B cell (primary cell): ENCODE data around the gene TMBIM4. TPM values are rescaled to one million over a fixed set of nuclear protein-coding genes. Genes with fewer than 3 reads are reported as not detected.
A peak's percentile ranks its signal among the peaks of the same experiment; 100 is the strongest.

Source experiments
- ATAC-seq: fragments of 200-7000 bp; cut with Tn5 transposase; one replicate; pipeline ENCODE4 v1.10.0; 2021; ENCODE audit warnings: low read depth, mild to moderate bottlenecking, moderate number of reproducible peaks, moderate library complexity
- CTCF ChIA-PET: fragments of 350-600 bp; sonication (Branson Sonifier 250); formaldehyde crosslinking; loops from one replicate; lab custom pipeline; 2021; ENCODE audit warnings: antibody characterized with exemption, inconsistent platforms; lab: Charles Lee
- POLR2A ChIA-PET: fragments of 350-600 bp; sonication (Branson Sonifier 250); formaldehyde crosslinking; loops from one replicate; lab custom pipeline; 2021; ENCODE audit warnings: antibody characterized with exemption; lab: Charles Lee
- DNase-seq: peaks from one replicate; pipeline ENCODE4 v3.0.0; 2013
- H2AFZ ChIP-seq: 2 replicates; pipeline ENCODE4 v1.6.1; 2012; ENCODE audit warnings: mild to moderate bottlenecking, low read depth, low read length; ENCODE audit not compliant: insufficient read depth, poor library complexity, severe bottlenecking
- H3K27ac ChIP-seq, 2 donors: 1 replicate in 1 of 2; 2 replicates in 1 of 2; pipeline ENCODE4 v1.5.1; 2012 to 2013; ENCODE audit warnings: low read length in 2 of 2, mild to moderate bottlenecking in 2 of 2, moderate library complexity in 1 of 2
- H3K27me3 ChIP-seq, 4 experiments: fragments of 200-600 bp in 1 of 4; sonication (generic) in 1 of 4; replicated peaks in 1 of 4; 1 replicate in 2 of 4; 2 replicates in 2 of 4; pipeline versions ENCODE4 v1.6.1 to v1.7.0; 2013 to 2016; ENCODE audit warnings: low read length in 3 of 4, mild to moderate bottlenecking in 2 of 4, mixed read lengths in 1 of 4, moderate library complexity in 1 of 4; ENCODE audit not compliant: insufficient read depth in 4 of 4, control insufficient read depth in 3 of 4; ENCODE audit errors: control extremely low read depth in 1 of 4
- H3K36me3 ChIP-seq, 2 experiments: replicated peaks in 1 of 2; 1 replicate in 1 of 2; 2 replicates in 1 of 2; pipeline versions ENCODE4 v1.6.1 to v1.7.1; 2013; ENCODE audit warnings: low read length in 1 of 2; ENCODE audit not compliant: insufficient read depth in 2 of 2, control insufficient read depth in 1 of 2; ENCODE audit errors: control extremely low read depth in 1 of 2, extremely low read depth in 1 of 2
- H3K4me1 ChIP-seq, 2 donors: fragments of 200-600 bp in 1 of 2; sonication (generic) in 1 of 2; 1 replicate in 1 of 2; 2 replicates in 1 of 2; pipeline versions ENCODE4 v1.5.1 to v1.6.1; 2013 to 2017; ENCODE audit warnings: low read length in 2 of 2; ENCODE audit not compliant: control insufficient read depth in 2 of 2, insufficient read depth in 2 of 2
- H3K4me2 ChIP-seq: replicated peaks from 2 replicates; pipeline ENCODE3; 2012; ENCODE audit warnings: mild to moderate bottlenecking, low read depth, low read length; ENCODE audit not compliant: poor library complexity, severe bottlenecking
- H3K4me3 ChIP-seq, 5 experiments: fragments of 200-600 bp in 1 of 5; sonication (generic) in 1 of 5; 1 replicate in 3 of 5; 2 replicates in 2 of 5; pipeline versions ENCODE4 v1.5.1 to v1.7.0; 2011 to 2016; ENCODE audit warnings: low read length in 4 of 5, mild to moderate bottlenecking in 4 of 5, low read depth in 2 of 5, control low read depth in 1 of 5, moderate library complexity in 1 of 5; ENCODE audit not compliant: insufficient read depth in 1 of 5; ENCODE audit errors: control extremely low read depth in 1 of 5, extremely low read depth in 1 of 5
- H3K79me2 ChIP-seq: fragments of 200-600 bp; sonication (generic); one replicate; pipeline ENCODE4 v1.6.0; 2016; ENCODE audit warnings: low read length; ENCODE audit not compliant: control insufficient read depth, insufficient read depth
- H3K9ac ChIP-seq: fragments of 200-600 bp; sonication (generic); 2 replicates; pipeline ENCODE4 v1.6.1; 2017; ENCODE audit warnings: mild to moderate bottlenecking, low read length, moderate library complexity
- H3K9me3 ChIP-seq, 3 donors: one replicate each; pipeline versions ENCODE4 v1.6.1 to v1.7.1; 2013; ENCODE audit warnings: low read length in 2 of 3; ENCODE audit not compliant: control insufficient read depth in 2 of 3, insufficient read depth in 1 of 3; ENCODE audit errors: control extremely low read depth in 1 of 3
- H4K20me1 ChIP-seq: 2 replicates; pipeline ENCODE4 v1.6.0; 2012; ENCODE audit warnings: mild to moderate bottlenecking, low read length; ENCODE audit not compliant: insufficient read depth, control insufficient read depth, poor library complexity, severe bottlenecking
- H3K27ac Mint-ChIP-seq: one replicate; pipeline ENCODE4 v1.8.0; 2021; ENCODE audit warnings: mixed read lengths
- H3K27me3 Mint-ChIP-seq: one replicate; pipeline ENCODE4 v1.8.0; 2021; ENCODE audit warnings: mixed read lengths
- H3K4me1 Mint-ChIP-seq: one replicate; pipeline ENCODE4 v1.8.0; 2021; ENCODE audit warnings: mixed read lengths
- H3K4me3 Mint-ChIP-seq: one replicate; pipeline ENCODE4 v1.8.0; 2021; ENCODE audit warnings: mixed read lengths
- H3K9me3 Mint-ChIP-seq: one replicate; pipeline ENCODE4 v1.8.0; 2022; ENCODE audit warnings: mixed read lengths; ENCODE audit not compliant: insufficient read depth
- EZH2 ChIP-seq: IDR thresholded peaks from 2 replicates; pipeline ENCODE4 v1.6.1; 2012; ENCODE audit warnings: borderline replicate concordance, low read depth, mild to moderate bottlenecking, moderate library complexity, low read length; ENCODE audit not compliant: insufficient read depth, poor library complexity, severe bottlenecking
- WGBS: methylation state at CpG from one replicate; pipeline ENCODE4 v1.1.5; 2013; ENCODE audit warnings: missing lambda C conversion rate; ENCODE audit not compliant: insufficient coverage; 5-methylcytosine and 5-hydroxymethylcytosine counted together
- intact Hi-C: fragments of 100-400 bp; cut with micrococcal nuclease; formaldehyde crosslinking; loops from one replicate; pipeline ENCODE4 v1.10.0; 2022
- polyA plus RNA-seq: library from polyadenylated mRNA; depleted of rRNA; stranded (reverse); fragments of >200 nt; gene quantifications from 2 replicates; pipeline ENCODE4 v1.2.3, GENCODE V29; 2012
- total RNA-seq, 2 donors: library from RNA; stranded (reverse); fragments of 120-200 nt in 1 of 2; gene quantifications; 1 replicate in 1 of 2; 2 replicates in 1 of 2; pipeline versions ENCODE4 v1.2.3 to v1.2.4, GENCODE V29; 2013 to 2022
- TF ChIP-seq, protein P1 (sequence below): fragments of 200-600 bp; IDR thresholded peaks from one replicate; pipeline ENCODE4 v1.8.0; 2022; ENCODE audit warnings: antibody characterized with exemption, mild to moderate bottlenecking

Gene TMBIM4
- total and polyA plus RNA-seq, 2 donors (not counting 1 experiment from before 2014, with no cell fraction given): 85.1 to 88.1 TPM

DNA sequence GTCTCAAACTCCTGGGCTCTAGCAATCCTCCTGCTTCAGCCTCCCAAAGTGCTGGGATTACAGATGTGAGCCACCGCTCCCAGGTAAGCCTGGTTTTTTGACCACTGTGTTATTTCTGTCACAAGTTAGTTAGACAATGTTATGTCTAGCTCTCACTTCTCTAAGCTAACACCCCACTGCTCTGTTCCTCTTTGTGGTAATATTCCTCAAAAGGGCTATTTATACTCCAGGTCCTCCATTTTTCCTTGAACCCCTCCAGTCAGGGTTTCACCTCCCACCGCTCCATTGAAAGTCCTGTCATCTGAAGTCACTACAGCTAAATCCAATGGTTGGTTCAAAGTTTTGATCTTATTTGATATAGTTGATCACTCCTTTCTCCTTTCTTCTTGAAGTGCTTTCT, 24.3 kb upstream of the TMBIM4 start:
- Mint-ChIP-seq H3K27ac (no peak overlapping the region), H3K9me3 (no peaks in the 10 kb centered on the region), H3K4me1 (peaks cover 47% of the 10 kb centered on the region), H3K4me3 (no peak overlapping the region), H3K27me3 (peaks cover 34% of the 10 kb centered on the region)
- Histone ChIP-seq H2AFZ (no peak overlapping the region), H3K79me2 (peaks cover 35% of the 10 kb centered on the region), H3K4me2 (no peak overlapping the region), H3K9ac (no peak overlapping the region), H3K4me3 (no peak overlapping the region), H3K36me3 (no peaks in the 10 kb centered on the region), H3K9me3 (no peaks in the 10 kb centered on the region), H4K20me1 (no peaks in the 10 kb centered on the region), H3K27me3 (peaks cover 0 to 6% (median 0%) of the 10 kb centered on the region in 4 experiments), H3K27ac (no peak overlapping the region), H3K4me1 (peaks cover 15 to 62% of the 10 kb centered on the region in 2 donors)
- DNase-seq (no peak), ATAC-seq (no peak)
- intact Hi-C loops: no loop called here
- TF ChIP-seq EZH2: no peak
- ChIA-PET POLR2A (no interaction called here), CTCF (no interaction called here)
- no CpG with 5 or more reads among the region's 2 CpGs for WGBS

DNA sequence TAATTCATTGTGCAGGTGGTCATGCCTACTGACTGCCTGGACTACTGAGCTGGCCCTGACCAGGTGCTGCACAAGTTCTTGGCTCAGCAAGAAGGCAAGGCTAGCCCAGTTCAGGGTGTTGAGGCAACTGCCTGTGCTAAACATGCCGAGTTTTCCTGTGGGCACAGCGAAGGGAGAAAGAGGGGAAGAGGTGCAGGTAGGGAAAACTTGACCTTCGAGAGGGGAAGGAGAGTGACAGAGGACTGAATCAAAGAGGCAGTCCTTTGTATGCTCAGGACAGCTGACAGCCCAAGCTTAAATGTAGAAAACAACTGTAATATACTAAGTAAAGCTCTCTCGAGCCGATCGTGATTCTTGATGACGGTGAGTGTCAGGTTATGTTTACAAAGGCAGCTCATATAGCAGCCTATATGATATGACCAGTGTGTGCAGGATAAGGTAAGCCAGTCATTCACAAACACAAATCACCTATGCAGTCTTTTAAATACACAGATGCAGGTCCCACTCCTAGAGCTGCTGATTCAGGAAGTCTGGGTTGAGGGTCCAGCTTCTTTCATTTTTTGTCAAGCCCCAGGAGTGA, 21.8 kb upstream of the TMBIM4 start:
- no peaks in the 10 kb centered on the region for H3K9me3 Mint-ChIP-seq
- DNase-seq (no peak), ATAC-seq (no peak)
- Histone ChIP-seq H3K27ac (peak overlapping the region in 1 of 2 donors; percentile 52), H3K27me3 (peaks cover 0 to 19% (median 2%) of the 10 kb centered on the region in 4 experiments), H2AFZ (no peak overlapping the region), H4K20me1 (no peaks in the 10 kb centered on the region), H3K36me3 (no peaks in the 10 kb centered on the region), H3K4me2 (peak overlapping the region; percentile 42), H3K79me2 (peaks cover 32% of the 10 kb centered on the region), H3K9ac (no peak overlapping the region), H3K9me3 (peaks cover 0 to 10% (median 0%) of the 10 kb centered on the region in 3 donors), H3K4me3 (peak overlapping the region in 1 of 5 experiments; percentile 93), H3K4me1 (peaks cover 27 to 77% of the 10 kb centered on the region in 2 donors)
- 79% methylated on average over 2 of the region's 7 CpGs for WGBS
- intact Hi-C loops: no loop called here
- no peak for TF ChIP-seq EZH2
- TF ChIP-seq, protein P1, sequence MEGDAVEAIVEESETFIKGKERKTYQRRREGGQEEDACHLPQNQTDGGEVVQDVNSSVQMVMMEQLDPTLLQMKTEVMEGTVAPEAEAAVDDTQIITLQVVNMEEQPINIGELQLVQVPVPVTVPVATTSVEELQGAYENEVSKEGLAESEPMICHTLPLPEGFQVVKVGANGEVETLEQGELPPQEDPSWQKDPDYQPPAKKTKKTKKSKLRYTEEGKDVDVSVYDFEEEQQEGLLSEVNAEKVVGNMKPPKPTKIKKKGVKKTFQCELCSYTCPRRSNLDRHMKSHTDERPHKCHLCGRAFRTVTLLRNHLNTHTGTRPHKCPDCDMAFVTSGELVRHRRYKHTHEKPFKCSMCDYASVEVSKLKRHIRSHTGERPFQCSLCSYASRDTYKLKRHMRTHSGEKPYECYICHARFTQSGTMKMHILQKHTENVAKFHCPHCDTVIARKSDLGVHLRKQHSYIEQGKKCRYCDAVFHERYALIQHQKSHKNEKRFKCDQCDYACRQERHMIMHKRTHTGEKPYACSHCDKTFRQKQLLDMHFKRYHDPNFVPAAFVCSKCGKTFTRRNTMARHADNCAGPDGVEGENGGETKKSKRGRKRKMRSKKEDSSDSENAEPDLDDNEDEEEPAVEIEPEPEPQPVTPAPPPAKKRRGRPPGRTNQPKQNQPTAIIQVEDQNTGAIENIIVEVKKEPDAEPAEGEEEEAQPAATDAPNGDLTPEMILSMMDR: no peak
- no peak overlapping the region for H3K4me3 Mint-ChIP-seq
- H3K4me1 Mint-ChIP-seq: peaks cover 54% of the 10 kb centered on the region
- CTCF ChIA-PET: no interaction called here
- H3K27me3 Mint-ChIP-seq: peaks cover 50% of the 10 kb centered on the region
- POLR2A ChIA-PET: no interaction called here
- H3K27ac Mint-ChIP-seq: no peak overlapping the region
